H4 (cell line): ENCODE data around the gene KLRB1. TPM values are rescaled to one million over a fixed set of nuclear protein-coding genes. Genes with fewer than 3 reads are reported as not detected.
"Not testable (repeated sequence)": the region's sequence is repeated elsewhere in the genome, so short reads cannot be mapped to it uniquely, and the experiment has no call there.

Experiments
- DNase-seq: peaks from one replicate; pipeline ENCODE4 v3.0.0-alpha.2; 2015; ENCODE audit warnings: low spot score
- total RNA-seq: library from RNA; depleted of rRNA; stranded (reverse); fragments of >200 nt; shearing (Covaris generic); gene quantifications from 2 replicates; pipeline ENCODE4 v1.2.3, GENCODE V29; 2014; rRNA removed

The KLRB1 gene
- total RNA-seq: not detected in 2 replicates

GRCh38 chr12:9607716-9608115 lies at the start of gene KLRB1:
Gene KLRB1, minus strand, starts transcription at chr12:9607916. Its CDS starts 77 bp downstream, at chr12:9607839.
- no peak for DNase-seq

DNA sequence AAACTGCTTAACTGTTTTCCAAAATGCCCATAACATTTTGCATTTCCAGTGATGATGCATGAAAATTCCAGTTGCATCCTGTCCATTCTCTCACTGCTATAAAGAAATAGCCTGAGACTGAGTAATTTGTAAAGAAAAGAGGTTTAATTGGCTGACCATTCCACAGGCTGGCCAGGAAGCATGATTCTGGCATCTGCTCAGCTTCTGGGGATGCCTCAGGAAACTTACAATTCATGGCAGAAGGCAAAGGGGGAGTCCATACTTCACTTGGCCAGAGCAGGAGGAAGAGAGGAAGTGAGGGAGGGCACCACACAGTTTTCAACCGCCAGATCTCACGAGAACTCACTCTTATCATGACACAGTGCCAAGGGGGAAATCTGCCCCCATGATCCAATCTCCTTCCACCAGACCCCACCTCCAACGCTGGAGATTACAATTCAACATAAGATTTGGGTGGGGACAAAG lies 43.6 kb upstream of the KLRB1 start:
- DNase-seq: peak; percentile 48

- DNase-seq: no peak
These were observed 42.4 kb upstream of the KLRB1 start for GRCh38 chr12:9650151-9650576.

GRCh38 chr12:9649532-9649940 lies 41.8 kb upstream of the KLRB1 start:
- no peak for DNase-seq

- no peak for DNase-seq
These were observed 41.2 kb upstream of the KLRB1 start for GRCh38 chr12:9648701-9649531.

DNA sequence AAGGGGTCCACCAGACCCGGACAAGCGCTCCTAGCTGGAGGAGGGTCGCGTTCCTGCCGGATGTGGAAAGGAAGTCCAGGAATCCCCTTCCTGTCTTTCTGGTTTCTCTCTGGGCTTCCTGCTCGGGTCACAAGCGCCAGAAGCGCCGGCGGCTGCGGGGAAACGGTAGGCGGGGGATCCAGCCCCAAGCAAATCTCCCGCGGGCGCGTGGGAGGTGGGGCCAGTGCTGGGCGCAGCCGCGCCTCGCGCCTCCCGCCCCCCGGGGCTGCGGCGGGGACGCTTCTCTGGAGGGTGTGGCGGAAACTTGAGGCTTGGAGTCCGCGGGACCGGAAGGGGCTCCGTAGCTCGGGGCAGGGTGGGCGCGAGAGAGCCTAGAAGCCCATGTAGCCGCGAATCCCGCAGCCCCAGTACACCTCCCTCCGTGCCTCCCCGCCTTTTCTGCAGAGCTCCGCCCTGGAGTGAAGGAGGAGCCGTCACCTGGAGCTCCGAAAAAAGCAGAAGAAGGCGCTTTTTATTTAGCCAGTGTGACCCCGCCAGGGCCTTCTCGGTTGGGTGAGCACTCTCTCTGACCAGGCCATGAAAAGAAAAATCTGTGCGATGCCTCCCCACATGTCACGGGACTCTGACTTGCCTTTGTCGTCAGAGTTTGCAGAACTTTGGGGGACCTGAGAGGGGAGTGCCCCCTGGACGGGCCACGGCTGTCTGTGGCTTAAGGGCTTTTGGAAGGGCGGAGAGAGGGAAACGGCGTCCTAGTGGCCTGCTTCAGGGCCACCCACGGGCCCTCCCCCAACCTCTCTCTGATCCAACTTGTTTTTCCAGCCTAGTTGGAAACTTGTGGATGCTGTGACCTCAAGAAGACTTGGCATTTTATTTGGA lies 40.3 kb upstream of the KLRB1 start:
- peak; percentile 81 for DNase-seq

GRCh38 chr12:9646794-9647781 lies 39.4 kb upstream of the KLRB1 start:
- DNase-seq: no peak

- DNase-seq: not testable (repeated sequence)
These were observed 37.4 kb upstream of the KLRB1 start for GRCh38 chr12:9644985-9645551.

- no peak for DNase-seq
These were observed 35.5 kb upstream of the KLRB1 start for GRCh38 chr12:9643266-9643660.

DNA sequence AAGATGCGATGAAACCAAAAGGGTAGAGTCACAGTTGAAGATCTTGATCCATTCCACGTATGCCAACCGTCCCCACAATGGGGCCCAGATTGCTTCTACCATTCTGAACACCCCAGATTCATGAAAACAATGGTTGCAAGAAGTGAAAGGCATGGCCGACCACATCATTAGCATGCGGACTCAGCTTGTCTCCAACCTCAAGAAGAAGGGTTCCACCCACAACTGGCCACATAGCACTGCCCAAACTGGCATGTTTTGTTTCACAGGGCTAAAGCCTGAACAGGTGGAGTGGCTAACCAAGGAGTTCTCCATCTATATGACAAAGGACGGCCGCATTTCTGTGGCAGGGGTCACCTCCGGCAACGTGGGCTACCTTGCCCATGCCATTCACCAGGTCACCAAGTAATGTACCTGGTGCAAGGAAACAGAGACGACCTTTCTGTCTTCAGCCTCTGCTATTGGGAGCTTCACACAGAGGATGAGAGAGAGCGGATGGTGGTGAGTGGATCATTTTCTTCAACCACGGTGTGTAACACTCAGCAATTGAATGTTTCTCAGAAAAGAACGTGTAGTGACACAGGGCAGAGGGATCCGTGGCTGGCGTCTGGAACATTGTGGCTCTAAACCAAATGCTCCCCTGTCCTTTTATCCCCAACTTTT lies 35.0 kb upstream of the KLRB1 start:
- no peak for DNase-seq

- DNase-seq: no peak
These were observed 32.3 kb upstream of the KLRB1 start for GRCh38 chr12:9640024-9640423.

- DNase-seq: no peak
These were observed 29.1 kb upstream of the KLRB1 start for GRCh38 chr12:9636851-9637206.

- DNase-seq: no peak
These were observed 28.6 kb upstream of the KLRB1 start for GRCh38 chr12:9636150-9636850.

DNA sequence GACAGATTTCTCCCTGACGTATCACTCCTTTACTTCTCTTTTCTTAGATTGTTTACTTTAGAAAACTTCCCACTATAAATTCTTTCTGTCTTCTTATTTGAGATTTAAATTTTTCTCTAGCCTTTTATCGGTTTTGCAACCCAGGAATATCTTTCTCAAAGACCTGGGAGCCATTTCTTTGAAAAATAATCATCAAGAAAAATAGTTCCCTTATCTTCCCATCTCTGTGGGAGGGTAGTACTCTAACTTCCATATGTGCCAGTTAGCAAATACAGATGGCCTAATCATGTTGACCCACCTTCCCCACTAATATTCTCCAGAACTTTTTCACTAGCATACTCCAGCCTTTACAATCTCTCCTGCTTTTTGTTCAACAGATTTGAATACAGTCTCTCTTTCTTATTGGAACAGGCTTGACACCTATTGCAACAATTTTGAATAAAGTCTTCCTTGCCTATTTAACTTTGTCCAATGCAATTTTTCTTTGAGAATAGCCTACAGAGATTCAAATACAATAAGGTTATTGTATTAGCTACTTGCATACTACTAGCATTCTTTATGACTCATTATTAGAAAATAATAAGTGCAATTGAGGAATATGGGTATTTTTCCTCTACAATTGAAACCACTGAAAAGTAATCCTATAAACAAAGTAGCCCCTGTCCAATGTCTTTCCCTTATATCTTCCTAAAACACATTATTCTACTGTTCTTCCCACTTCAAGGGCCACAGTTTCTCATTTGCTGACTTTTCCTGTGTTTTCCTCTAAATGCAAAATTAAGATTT lies 27.4 kb upstream of the KLRB1 start:
- DNase-seq: no peak

DNA sequence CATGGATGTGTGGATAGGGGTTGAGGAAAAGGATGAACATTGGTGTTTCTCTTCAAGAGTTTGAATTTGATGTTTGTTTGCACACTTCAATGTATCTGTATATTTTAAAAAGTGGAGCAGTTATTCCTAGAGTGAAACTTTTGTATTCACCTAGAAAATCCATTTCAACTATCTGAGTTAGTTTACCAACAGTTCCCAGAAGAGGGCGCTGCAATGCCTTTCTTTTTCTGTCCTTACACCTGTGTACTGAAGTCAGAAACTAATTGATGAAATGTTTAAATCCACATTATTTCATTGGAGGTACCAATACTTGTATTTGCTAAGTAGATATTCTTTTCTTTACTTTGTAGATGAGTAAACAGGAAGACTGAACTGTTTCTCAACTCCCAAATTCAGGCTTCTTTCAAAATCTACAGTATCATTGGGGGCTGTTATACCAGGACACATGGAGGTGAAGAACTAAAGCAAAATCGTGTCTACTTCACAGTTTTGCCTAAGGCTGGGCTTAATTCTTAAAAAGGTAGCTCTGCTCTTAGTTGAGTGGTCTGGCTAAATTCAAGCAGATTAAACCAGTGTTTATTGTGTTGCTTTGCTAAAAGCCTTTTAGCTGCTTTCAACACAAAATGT lies 26.6 kb upstream of the KLRB1 start:
- DNase-seq: peak; percentile 36

DNA sequence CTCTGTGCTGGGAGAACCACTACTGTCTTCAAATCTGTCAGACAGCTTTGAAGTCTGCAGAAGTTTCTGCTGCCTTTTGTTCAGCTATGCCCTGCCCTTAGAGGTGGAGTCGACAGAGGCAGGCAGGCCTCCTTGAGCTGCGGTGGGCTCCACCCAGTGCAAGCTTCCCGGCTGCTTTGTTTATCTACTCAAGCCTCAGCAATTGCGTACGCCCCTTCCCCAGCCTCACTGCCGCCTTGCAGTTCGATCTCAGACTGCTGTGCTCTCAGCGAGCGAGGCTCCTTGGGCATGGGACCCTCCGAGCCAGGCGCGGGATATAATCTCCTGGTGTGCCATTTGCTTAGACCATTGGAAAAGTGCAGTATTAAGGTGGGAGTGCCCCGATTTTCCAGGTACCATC lies 25.1 kb upstream of the KLRB1 start:
- no peak for DNase-seq

DNA sequence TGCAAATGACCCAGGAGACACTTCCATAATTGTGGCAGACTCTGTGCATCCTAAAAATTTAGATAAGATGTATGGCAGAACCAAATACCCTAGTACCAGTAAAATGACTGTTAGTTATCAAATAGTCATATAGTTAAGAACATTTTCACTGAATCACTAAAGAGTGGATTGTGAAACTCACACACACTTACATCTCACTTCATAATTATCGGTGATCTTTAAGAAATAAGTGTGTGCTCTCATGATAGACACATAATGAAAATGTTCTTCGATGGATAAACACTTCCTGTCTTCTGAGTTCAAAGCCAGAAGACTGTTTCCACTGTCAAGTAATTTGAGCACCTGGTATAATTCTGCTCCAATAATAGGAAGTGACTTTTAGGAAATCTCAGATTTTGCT lies 19.1 kb upstream of the KLRB1 start:
- DNase-seq: no peak

DNA sequence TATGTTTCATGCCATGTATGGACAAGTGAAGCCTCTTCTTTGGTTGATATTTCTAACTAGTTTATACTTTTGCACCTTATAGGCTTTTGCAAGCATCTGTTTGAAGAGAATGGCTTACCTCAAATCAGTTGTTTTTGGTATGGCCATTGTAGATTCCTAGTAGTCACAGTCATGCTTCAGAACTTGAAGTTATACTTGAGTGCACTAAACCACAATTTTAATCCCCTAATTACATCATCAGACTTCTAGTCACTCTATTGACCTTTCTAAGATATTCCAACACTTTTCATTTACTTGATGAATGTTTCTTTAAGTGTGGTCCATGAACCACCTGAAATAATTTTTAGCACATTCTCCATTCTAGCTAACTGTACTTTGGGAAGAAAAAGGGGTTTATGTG lies 18.6 kb upstream of the KLRB1 start:
- DNase-seq: no peak

- DNase-seq: no peak
These were observed 17.3 kb upstream of the KLRB1 start for GRCh38 chr12:9625019-9625418.
